HCT116 (cell line): Measurements from ENCODE around the gene CACNB3.

Experiments
- CEBPB ChIP-seq: IDR thresholded peaks from 2 replicates; pipeline ENCODE4 v1.6.1; 2012; ENCODE audit warnings: low read depth
- CTCF ChIP-seq, 3 experiments: fragments of 200-600 bp in 1 of 3; sonication (generic) in 1 of 3; IDR thresholded peaks in 2 of 3; conservative IDR thresholded peaks in 1 of 3; 2 replicates each; pipeline ENCODE4 v1.5.1; 2012 to 2017; ENCODE audit warnings: low read depth in 2 of 3, low read length in 2 of 3, antibody characterized with exemption in 1 of 3, borderline replicate concordance in 1 of 3, control low read depth in 1 of 3, mild to moderate bottlenecking in 1 of 3, mixed read lengths in 1 of 3, mixed run types in 1 of 3, moderate library complexity in 1 of 3; ENCODE audit not compliant: insufficient read depth in 1 of 3
- EZH2 ChIP-seq: fragments of 200-600 bp; sonication (generic); IDR thresholded peaks from 2 replicates; pipeline ENCODE4 v1.6.1; 2017; ENCODE audit warnings: antibody characterized with exemption, mixed run types
- FOSL1 ChIP-seq: IDR thresholded peaks from 2 replicates; pipeline ENCODE4 v1.6.1; 2012; ENCODE audit warnings: low read depth
- POLR2A ChIP-seq: IDR thresholded peaks from 2 replicates; pipeline ENCODE4 v1.7.0; 2011; ENCODE audit warnings: borderline replicate concordance; ENCODE audit not compliant: insufficient read depth, insufficient read length; ENCODE audit errors: extremely low read depth
- POLR2AphosphoS5 ChIP-seq: IDR thresholded peaks from 2 replicates; pipeline ENCODE4 v1.6.1; 2011; ENCODE audit warnings: mild to moderate bottlenecking, low read depth, low read length, moderate library complexity
- TF ChIP-seq, protein P1 (sequence below): IDR thresholded peaks from 2 replicates; pipeline ENCODE4 v1.6.1; 2012

DNA sequence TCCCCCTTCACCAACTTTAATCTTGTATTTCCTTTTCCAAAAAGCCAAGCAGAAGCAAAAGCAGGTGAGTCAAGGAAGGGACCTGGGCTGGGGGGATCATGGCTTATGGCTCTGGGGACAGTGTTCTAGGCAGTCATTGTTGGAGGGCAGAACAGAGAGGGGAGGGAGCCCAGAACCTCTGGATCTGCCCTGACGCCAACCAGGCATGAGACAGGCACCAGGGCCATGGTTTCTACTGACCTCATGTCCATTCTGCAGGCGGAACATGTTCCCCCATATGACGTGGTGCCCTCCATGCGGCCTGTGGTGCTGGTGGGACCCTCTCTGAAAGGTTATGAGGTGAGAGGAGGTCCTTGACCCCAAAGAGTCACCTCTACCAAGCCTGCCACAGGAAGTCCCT lies 6.6 kb downstream of the CACNB3 start:
- TF ChIP-seq CTCF (IDR thresholded peaks at IDR 0.05 in 2 of 3, conservative IDR thresholded peaks at IDR 0.05 in 1 of 3; ENCODE audit: borderline replicate concordance in 1 of 3, insufficient read depth in 1 of 3, low read depth in 2 of 3, low read length in 2 of 3) (no peak), POLR2AphosphoS5 (no peak), POLR2A (no peak), FOSL1 (no peak), CEBPB (no peak), EZH2 (no peak)
- TF ChIP-seq, protein P1, sequence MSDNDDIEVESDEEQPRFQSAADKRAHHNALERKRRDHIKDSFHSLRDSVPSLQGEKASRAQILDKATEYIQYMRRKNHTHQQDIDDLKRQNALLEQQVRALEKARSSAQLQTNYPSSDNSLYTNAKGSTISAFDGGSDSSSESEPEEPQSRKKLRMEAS: no peak
